Measurements from ENCODE around the gene CPXM1. TPM values are rescaled to one million over a fixed set of nuclear protein-coding genes. Genes with fewer than 3 reads are reported as not detected.

CPXM1 gene
- total and polyA plus RNA-seq, 10 of the 15 experiments (the other 5 are each of a cell fraction or from before 2014, with no cell fraction given) = 0.22 to 3.9 (median 0.63) TPM; not detected in 2

DNA sequence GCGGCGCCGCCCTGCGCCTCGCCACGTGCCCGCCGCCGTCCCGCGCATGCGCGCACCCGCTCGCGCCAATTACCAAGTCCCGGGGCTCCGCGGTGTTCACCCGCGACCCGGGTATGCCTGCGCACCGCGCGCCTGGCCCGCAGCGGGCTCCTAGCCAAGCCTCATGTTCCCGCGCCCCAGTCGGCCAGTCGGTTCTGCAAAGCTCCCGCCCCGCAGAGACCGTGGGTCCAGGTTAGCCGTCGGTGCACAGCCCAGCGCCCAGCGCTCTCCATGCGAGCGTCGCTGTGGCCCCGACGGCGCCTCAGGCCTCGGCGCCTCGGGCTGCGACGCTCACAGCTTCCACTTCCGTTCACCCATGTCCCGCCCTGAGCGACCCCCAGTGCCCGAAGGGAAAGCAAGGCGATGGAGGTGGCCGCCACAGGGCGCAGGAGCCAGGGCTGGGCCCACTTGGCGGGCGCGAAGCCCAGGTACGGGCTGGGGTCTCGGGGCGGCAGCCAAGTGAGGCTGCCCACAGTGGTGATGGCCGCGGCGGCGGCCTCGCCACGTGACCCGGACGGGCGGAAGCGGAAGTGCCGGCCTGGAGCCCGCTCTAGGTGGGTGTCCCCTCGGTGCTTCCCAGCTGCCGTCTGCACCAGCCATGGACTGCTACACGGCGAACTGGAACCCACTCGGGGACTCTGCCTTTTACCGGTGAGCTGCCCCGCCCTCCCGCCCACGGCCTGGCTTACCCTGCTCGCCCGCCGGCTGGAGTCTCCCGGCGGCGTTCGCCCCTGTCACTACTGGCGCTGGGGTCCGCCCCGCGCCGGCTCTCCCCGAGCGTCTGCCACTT, 39.9 kb upstream of the CPXM1 start, which contains the start of the genes PCED1A and VPS16 (continued):
- TF ChIP-seq CBX3 (IDR thresholded peaks at IDR 0.05; ENCODE audit: borderline replicate concordance, low read depth) = no peak
- TF ChIP-seq ZZZ3 (IDR thresholded peaks at IDR 0.05; ENCODE audit: control insufficient read depth, insufficient read length, low read depth) = no peak
- TF ChIP-seq TARDBP (IDR thresholded peaks at IDR 0.05; ENCODE audit: borderline replicate concordance) = 0 out of 2 replicates have a peak, but pooled peaks have one; percentile 61
- TF ChIP-seq NFYA (IDR thresholded peaks at IDR 0.05; ENCODE audit: borderline replicate concordance, low read depth, low read length) = no peak
- peak; percentile 84 for TF ChIP-seq RAD51 (IDR thresholded peaks at IDR 0.05)
- no peak for TF ChIP-seq NR2C2 (IDR thresholded peaks at IDR 0.05; ENCODE audit: borderline replicate concordance, control insufficient read depth, insufficient read length, low read depth)
- no peak for TF ChIP-seq ZSCAN29 (IDR thresholded peaks at IDR 0.05)
- TF ChIP-seq, protein P1, sequence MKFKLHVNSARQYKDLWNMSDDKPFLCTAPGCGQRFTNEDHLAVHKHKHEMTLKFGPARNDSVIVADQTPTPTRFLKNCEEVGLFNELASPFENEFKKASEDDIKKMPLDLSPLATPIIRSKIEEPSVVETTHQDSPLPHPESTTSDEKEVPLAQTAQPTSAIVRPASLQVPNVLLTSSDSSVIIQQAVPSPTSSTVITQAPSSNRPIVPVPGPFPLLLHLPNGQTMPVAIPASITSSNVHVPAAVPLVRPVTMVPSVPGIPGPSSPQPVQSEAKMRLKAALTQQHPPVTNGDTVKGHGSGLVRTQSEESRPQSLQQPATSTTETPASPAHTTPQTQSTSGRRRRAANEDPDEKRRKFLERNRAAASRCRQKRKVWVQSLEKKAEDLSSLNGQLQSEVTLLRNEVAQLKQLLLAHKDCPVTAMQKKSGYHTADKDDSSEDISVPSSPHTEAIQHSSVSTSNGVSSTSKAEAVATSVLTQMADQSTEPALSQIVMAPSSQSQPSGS (IDR thresholded peaks at IDR 0.05; ENCODE audit: low read length) = no peak
- TF ChIP-seq IKZF1 (conservative IDR thresholded peaks at IDR 0.05) = peak; percentile 99
- no peak for TF ChIP-seq KDM1A (IDR thresholded peaks at IDR 0.05; ENCODE audit: borderline replicate concordance)
- TF ChIP-seq, protein P2, sequence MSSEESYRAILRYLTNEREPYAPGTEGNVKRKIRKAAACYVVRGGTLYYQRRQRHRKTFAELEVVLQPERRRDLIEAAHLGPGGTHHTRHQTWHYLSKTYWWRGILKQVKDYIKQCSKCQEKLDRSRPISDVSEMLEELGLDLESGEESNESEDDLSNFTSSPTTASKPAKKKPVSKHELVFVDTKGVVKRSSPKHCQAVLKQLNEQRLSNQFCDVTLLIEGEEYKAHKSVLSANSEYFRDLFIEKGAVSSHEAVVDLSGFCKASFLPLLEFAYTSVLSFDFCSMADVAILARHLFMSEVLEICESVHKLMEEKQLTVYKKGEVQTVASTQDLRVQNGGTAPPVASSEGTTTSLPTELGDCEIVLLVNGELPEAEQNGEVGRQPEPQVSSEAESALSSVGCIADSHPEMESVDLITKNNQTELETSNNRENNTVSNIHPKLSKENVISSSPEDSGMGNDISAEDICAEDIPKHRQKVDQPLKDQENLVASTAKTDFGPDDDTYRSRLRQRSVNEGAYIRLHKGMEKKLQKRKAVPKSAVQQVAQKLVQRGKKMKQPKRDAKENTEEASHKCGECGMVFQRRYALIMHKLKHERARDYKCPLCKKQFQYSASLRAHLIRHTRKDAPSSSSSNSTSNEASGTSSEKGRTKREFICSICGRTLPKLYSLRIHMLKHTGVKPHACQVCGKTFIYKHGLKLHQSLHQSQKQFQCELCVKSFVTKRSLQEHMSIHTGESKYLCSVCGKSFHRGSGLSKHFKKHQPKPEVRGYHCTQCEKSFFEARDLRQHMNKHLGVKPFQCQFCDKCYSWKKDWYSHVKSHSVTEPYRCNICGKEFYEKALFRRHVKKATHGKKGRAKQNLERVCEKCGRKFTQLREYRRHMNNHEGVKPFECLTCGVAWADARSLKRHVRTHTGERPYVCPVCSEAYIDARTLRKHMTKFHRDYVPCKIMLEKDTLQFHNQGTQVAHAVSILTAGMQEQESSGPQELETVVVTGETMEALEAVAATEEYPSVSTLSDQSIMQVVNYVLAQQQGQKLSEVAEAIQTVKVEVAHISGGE (CRISPR knock-in tag; IDR thresholded peaks at IDR 0.05) = peak; percentile 83
- TF ChIP-seq SUZ12 (IDR thresholded peaks at IDR 0.05; ENCODE audit: unreplicated experiment) = no peak
- TF ChIP-seq ZNF622 (IDR thresholded peaks at IDR 0.05) = no peak
- peak; percentile 100 for TF ChIP-seq YY1 (IDR thresholded peaks at IDR 0.05; ENCODE audit: low read depth, low read length)
- TF ChIP-seq PML (IDR thresholded peaks at IDR 0.05; ENCODE audit: low read length) = no peak; the same call in 1 of the 2 replicates
- no peak for TF ChIP-seq EP300 (IDR thresholded peaks at IDR 0.05; ENCODE audit: borderline replicate concordance in 1 of 2, control insufficient read depth in 1 of 2, low read depth in 2 of 2, low read length in 2 of 2)
- no peak for TF ChIP-seq STAT3 (IDR thresholded peaks at IDR 0.05; ENCODE audit: low read depth, low read length)
- no peak for TF ChIP-seq FOXM1 (IDR thresholded peaks at IDR 0.05; ENCODE audit: low read depth, low read length)
- TF ChIP-seq ZNF274 (IDR thresholded peaks at IDR 0.05; ENCODE audit: insufficient read depth, insufficient read length) = no peak
- TF ChIP-seq POLR2A (IDR thresholded peaks at IDR 0.05; ENCODE audit: low read depth, low read length) = peak; percentile 92
- TF ChIP-seq IRF4 (IDR thresholded peaks at IDR 0.05; ENCODE audit: low read depth, low read length) = no peak
- TF ChIP-seq POLR2AphosphoS2 (IDR thresholded peaks at IDR 0.05; ENCODE audit: low read depth, low read length) = no peak
- peak; percentile 68 for TF ChIP-seq NR2C1 (IDR thresholded peaks at IDR 0.05)
- TF ChIP-seq TCF12 (IDR thresholded peaks at IDR 0.05; ENCODE audit: low read depth, low read length) = peak; percentile 80
- TF ChIP-seq, protein P3, sequence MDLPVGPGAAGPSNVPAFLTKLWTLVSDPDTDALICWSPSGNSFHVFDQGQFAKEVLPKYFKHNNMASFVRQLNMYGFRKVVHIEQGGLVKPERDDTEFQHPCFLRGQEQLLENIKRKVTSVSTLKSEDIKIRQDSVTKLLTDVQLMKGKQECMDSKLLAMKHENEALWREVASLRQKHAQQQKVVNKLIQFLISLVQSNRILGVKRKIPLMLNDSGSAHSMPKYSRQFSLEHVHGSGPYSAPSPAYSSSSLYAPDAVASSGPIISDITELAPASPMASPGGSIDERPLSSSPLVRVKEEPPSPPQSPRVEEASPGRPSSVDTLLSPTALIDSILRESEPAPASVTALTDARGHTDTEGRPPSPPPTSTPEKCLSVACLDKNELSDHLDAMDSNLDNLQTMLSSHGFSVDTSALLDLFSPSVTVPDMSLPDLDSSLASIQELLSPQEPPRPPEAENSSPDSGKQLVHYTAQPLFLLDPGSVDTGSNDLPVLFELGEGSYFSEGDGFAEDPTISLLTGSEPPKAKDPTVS (IDR thresholded peaks at IDR 0.05; ENCODE audit: low read depth, low read length) = no peak
